Brain microvascular endothelial cell (primary cell): ENCODE data around the gene PCID2.

Source experiments
- DNase-seq: peaks from one replicate; pipeline ENCODE4 v3.0.0-alpha.2; 2020
- H3K27ac ChIP-seq: fragments of 250-450 bp; sonication (Bioruptor Pico); 2 replicates; pipeline ENCODE4 v1.5.1; 2020; ENCODE audit warnings: mild to moderate bottlenecking, moderate library complexity
- H3K27me3 ChIP-seq: fragments of 250-450 bp; sonication (Bioruptor Pico); replicated peaks from 2 replicates; pipeline ENCODE4 v1.5.1; 2020; ENCODE audit warnings: mild to moderate bottlenecking
- H3K36me3 ChIP-seq: fragments of 250-450 bp; sonication (Bioruptor Pico); replicated peaks from 2 replicates; pipeline ENCODE4 v1.5.1; 2020; ENCODE audit warnings: mild to moderate bottlenecking
- H3K4me3 ChIP-seq: 2 replicates; pipeline ENCODE4 v1.5.1; 2011; ENCODE audit warnings: low read depth, mild to moderate bottlenecking, control low read depth, low read length, moderate library complexity
- in situ Hi-C: cut with HindIII; loops from 2 replicates; pipeline ENCODE4 v1.10.0; 2017; ENCODE audit warnings: low sequenced_read_pairs, low pct_ligation_motif_present
- TF ChIP-seq, protein P1 (sequence below): IDR thresholded peaks from 2 replicates; pipeline ENCODE4 v1.5.1; 2011; ENCODE audit warnings: low read depth, mild to moderate bottlenecking, moderate library complexity, low read length, control low read depth, inconsistent platforms; ENCODE audit errors: missing control alignments

Gene PCID2

GRCh38 chr13:113157929-113158747, 50.3 kb downstream of the PCID2 start, which contains the start of gene PROZ:
Gene PROZ (plus strand): TSS chr13:113158648. CDS start chr13:113158661, 13 bp downstream.
- in situ Hi-C loops, result no loop called here
- no peaks in the 10 kb centered on the region for H3K36me3 ChIP-seq
- no peaks in the 10 kb centered on the region for H3K27me3 ChIP-seq
- DNase-seq, result no peak
- no peak within 1 kb of the TSS for H3K4me3 ChIP-seq
- TF ChIP-seq, protein P1, sequence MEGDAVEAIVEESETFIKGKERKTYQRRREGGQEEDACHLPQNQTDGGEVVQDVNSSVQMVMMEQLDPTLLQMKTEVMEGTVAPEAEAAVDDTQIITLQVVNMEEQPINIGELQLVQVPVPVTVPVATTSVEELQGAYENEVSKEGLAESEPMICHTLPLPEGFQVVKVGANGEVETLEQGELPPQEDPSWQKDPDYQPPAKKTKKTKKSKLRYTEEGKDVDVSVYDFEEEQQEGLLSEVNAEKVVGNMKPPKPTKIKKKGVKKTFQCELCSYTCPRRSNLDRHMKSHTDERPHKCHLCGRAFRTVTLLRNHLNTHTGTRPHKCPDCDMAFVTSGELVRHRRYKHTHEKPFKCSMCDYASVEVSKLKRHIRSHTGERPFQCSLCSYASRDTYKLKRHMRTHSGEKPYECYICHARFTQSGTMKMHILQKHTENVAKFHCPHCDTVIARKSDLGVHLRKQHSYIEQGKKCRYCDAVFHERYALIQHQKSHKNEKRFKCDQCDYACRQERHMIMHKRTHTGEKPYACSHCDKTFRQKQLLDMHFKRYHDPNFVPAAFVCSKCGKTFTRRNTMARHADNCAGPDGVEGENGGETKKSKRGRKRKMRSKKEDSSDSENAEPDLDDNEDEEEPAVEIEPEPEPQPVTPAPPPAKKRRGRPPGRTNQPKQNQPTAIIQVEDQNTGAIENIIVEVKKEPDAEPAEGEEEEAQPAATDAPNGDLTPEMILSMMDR, result no peak
- H3K27ac ChIP-seq, result no peak within 1 kb of the TSS

GRCh38 chr13:113157206-113157928, 51.1 kb downstream of the PCID2 start:
- Histone ChIP-seq H3K4me3 (no peak overlapping the region), H3K27me3 (no peaks in the 10 kb centered on the region), H3K36me3 (no peaks in the 10 kb centered on the region), H3K27ac (no peak overlapping the region)
- in situ Hi-C loops, result no loop called here
- TF ChIP-seq, protein P1, result no peak
- DNase-seq, result no peak

DNA sequence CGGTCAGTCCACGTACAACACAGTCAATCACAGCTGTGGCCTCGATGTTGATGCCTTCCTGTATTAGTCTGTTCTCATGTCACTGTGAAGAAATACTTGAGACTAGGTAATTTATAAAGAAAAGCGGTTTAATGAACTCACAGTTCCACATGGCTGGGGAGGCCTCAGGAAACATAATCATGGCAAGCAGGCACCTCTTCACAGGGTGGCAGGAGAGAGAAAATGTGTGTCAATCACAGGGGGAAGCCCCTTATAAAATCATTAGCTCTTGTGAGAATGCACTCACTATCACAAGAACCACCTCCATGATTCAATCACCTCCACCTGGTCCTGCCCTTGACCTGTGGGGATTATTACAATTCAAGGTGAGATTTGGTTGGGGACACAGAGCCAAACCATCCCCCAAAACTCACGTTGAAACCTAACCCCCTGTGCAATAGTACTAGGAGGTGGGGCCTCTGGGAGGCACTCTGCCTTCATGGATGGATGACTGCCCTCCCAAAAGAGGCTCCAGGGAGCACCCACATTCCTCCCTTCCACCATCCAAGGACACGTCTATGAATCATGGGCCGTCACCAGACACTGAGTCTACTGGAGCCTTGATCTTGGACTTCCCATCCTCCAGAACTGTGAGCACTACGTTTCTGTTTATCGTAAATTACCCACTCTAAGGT, 52.4 kb downstream of the PCID2 start:
- no peak for DNase-seq
- in situ Hi-C loops, result no loop called here
- Histone ChIP-seq H3K27ac (no peak overlapping the region), H3K36me3 (no peaks in the 10 kb centered on the region), H3K4me3 (no peak overlapping the region), H3K27me3 (no peaks in the 10 kb centered on the region)
- TF ChIP-seq, protein P1, result no peak

DNA sequence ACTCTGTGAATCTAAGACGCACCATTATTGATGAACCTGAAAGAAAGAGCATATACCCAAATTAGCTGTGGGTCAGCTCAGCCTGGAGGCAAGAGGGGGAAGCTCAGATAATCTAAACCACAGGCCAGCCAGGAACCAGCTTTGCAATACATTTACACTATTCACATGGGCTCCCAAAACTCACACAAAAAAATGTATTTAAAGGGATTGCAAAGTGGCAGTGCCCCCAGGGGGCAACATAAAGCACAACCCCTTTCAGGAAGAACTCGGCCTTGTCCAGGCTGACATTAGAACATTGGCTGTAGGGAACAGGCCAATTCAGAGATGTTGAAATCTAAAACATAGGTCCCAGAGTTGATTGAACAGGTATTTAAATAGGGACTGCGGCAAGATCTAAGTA, 53.3 kb downstream of the PCID2 start:
- no peak overlapping the region for H3K4me3 ChIP-seq
- DNase-seq, result no peak
- TF ChIP-seq, protein P1, result no peak
- H3K36me3 ChIP-seq, result no peaks in the 10 kb centered on the region
- no peaks in the 10 kb centered on the region for H3K27me3 ChIP-seq
- no peak overlapping the region for H3K27ac ChIP-seq
- in situ Hi-C loops, result no loop called here

DNA sequence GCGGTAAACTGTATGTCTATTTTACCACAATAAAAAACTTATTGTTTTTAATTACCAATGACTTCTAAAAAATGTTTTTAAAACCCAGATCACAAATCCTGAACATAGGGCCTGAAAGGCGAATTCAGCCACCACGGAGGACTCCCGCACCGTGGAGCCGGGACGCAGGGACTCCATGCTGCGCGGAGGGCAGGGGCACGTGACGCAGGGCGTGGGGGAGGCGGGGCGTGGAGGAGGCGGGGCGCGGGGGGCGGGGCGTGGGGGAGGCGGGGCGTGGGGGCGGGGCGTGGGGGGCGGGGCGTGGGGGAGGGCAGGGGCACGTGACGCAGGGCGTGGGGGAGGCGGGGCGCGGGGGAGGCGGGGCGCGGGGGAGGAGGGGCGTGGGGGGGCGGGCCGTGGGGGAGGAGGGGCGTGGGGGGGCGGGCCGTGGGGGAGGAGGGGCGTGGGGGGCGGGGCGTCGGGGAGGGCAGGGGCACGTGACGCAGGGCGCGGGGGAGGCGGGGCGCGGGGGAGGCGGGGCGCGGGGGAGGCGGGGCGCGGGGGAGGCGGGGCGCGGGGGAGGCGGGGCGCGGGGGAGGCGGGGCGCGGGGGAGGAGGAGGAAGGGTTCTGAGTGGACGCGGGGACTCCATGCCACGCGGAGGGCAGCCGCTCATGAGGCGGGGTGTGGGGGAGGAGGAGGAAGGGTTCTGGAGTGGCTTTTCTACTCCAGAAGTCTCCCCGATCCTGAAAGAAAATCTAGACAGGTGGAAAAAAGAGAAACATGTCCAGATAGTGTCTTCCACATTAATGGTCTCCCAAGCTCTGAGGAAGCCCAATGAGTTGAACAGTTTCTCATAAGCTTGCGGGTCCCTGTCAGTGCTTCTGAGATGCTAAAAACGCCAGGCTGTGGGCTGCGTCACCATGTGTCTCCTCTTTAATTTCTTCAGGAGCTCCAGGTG, 54.4 kb downstream of the PCID2 start:
- in situ Hi-C loops, result no loop called here
- Histone ChIP-seq H3K27me3 (no peaks in the 10 kb centered on the region), H3K4me3 (peak overlapping the region; percentile 47), H3K36me3 (no peaks in the 10 kb centered on the region), H3K27ac (peak overlapping the region; percentile 42)
- TF ChIP-seq, protein P1, result no peak
- peak; percentile 38 for DNase-seq
